GM19452 (cell line): ENCODE measurements around the gene LOC128125822.
"Not testable (repeated sequence)": the region's sequence is repeated elsewhere in the genome, so short reads cannot be mapped to it uniquely, and the experiment has no call there.

Source experiments
- ATAC-seq: cut with Tn5 transposase; IDR thresholded peaks from one replicate; pipeline ENCODE4 v1.9.1; 2021; ENCODE audit not compliant: unreplicated experiment

LOC128125822 gene

GRCh38 chr6:63572044-63572746 lies at the start of gene LOC128125822, which contains the start of gene PTP4A1:
Gene LOC128125822 (plus strand): TSS chr6:63572480.
Gene PTP4A1 (plus strand): TSS chr6:63572480. CDS start chr6:63576881, 4,401 bp downstream.
- peak; percentile 87 for ATAC-seq

- not testable (repeated sequence) for ATAC-seq
These were observed 49.4 kb upstream of the LOC128125822 start for GRCh38 chr6:63522911-63523287.

GRCh38 chr6:63523630-63524029 lies 48.6 kb upstream of the LOC128125822 start:
- no peak for ATAC-seq

- ATAC-seq, result peak; percentile 68
These were observed 46.9 kb upstream of the LOC128125822 start for GRCh38 chr6:63525186-63525878.

GRCh38 chr6:63526931-63527330 lies 45.3 kb upstream of the LOC128125822 start:
- no peak for ATAC-seq

DNA sequence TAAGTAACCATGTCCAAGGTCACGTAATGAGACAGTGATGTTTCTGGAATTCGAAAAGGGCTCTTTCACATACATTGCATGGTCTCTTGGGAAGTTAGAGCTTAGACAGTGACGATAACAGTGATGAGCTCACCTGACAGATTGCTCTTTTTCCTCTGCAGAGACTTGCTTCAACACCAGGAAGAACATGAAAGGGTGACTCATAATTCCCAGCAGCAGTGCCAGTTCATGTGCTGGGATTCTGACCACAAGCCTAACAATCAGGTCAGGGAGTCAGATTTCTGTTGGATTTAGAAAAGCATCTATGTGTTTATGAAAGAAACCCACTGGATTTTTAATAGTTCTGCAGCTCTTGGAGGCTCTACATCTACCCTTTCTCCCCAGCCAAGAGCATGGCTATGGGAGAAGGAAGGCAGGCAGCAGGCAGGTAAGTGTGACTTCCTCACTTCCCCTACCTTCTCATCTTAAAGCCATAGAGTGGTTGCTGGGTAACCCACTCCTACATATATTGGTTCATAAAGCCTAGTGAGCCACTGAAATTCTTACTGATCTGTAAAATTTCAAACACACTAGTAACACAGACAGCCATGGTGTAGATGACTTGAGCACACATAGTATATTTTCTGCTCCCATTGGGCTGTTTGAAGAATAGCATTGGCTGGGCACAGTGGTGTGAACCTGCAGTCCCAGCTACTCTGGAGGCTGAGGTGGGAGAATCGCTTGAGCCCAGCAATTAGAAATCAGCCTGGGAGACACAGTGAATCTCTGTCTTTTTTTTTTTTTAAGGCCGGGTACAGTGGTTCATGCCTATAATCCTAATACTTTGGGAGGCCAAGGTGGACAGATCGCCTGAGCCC lies 44.4 kb upstream of the LOC128125822 start:
- ATAC-seq, result no peak

DNA sequence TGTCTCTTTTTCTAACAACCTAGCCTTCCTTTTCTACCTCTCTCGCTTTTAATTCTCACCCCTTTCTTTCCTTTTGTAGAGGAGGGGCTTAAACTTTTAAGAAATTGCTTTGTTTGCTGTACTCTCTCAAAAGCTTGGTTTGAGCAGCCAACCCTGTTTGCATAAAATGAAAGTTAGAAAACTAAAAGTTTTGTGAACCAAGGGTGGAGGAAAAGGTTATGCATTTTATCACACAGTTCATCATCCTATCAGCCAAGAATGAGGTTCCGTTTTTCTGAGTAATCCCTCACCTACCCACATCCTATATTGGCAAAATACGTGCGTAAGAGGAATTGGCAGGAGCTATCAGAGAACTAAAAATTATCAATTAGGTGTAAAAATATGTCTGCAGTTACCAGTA lies 42.8 kb upstream of the LOC128125822 start:
- ATAC-seq, result no peak

GRCh38 chr6:63530182-63530581 lies 42.1 kb upstream of the LOC128125822 start:
- no peak for ATAC-seq

DNA sequence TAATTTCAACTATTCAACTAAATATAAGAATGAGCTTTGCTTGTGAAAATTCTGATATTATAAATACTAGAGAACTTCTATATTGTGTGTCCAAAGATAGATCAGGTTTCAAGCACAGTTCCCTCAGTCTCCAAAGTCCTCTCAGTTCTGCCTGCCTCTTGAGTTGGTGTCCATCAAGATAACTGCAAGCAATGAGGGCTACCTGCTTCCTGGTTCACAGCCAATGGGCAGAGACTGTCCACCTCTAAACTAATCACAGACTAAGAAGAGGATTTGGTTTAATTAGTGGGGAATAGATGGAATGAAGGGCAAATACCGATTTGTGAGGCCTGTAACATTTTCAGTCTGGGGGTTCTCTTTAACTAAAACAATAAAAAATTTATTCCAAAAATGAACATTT lies 41.3 kb upstream of the LOC128125822 start:
- no peak for ATAC-seq

DNA sequence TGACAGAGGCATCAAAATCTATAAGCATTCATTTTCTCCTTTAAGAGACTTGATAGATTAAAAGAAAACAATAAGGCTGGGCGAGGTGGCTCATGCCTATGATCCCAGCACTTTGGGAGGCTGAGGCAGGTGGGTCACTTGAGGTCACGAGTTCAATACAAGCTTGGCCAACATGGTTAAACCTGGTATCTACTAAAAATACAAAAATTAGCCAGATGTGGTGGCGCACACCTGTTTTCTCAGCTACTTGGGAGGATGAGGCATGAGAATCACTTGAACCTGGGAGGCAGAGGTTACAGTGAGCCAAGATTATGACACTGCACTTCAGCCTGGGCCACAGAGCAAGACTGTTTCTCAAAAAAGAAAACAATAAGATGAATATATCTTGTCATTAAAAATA lies 39.3 kb upstream of the LOC128125822 start:
- ATAC-seq, result no peak

GRCh38 chr6:63533952-63534351 lies 38.3 kb upstream of the LOC128125822 start:
- ATAC-seq, result no peak

DNA sequence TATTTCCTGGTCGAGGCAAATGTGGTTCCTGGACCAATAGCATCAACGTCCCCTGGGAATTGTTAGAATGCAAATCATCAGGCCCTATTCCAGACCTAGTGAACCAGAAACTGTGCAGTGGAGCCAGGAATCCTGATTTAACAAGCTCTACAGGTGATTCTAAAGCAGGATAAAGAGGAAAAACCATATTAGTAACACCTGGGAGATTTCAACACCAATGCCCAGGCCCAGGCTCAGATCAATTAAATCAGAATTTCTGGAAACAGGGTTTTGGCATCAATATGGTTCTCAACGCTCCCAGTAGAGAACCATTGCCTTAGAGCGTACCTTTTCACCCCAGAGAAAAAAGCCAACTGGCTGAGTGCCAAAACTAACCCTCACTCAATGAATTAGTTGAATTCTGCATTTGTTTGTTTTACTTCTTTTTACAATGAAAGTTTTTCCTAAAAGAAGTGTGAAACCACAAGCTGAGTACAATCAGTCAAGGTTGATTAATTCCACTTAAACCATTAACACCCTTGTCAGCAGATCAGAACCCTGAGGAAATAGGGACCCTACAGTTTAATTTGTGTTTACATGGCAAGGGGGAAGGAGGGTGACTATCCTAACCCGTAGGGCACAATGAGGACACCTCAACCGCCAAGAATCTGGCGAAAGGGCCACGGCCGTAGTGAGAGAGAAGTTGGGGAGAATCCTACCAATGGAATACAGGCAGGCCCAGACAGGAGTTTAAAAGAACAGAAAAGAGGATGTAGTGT lies 34.9 kb upstream of the LOC128125822 start:
- peak; percentile 78 for ATAC-seq

DNA sequence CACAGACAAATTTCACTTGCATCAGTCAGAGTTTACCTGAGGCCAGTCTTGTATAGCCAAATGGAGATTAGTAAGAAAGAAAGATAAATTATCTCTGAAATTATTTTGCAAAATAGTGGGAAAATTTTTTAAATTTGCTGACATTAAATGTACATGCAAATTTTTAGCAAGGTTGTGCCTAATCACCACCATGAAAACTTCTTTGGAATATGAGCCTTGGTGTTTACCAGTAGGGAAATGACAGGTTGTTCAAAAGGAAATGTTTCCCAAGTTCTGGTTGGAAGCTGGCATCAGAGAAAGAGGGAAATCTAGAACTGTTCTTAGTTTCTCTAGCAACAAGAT lies 34.4 kb upstream of the LOC128125822 start:
- no peak for ATAC-seq

- no peak for ATAC-seq
These were observed 33.7 kb upstream of the LOC128125822 start for GRCh38 chr6:63538550-63538949.

- ATAC-seq, result no peak
These were observed 29.3 kb upstream of the LOC128125822 start for GRCh38 chr6:63543001-63543400.

DNA sequence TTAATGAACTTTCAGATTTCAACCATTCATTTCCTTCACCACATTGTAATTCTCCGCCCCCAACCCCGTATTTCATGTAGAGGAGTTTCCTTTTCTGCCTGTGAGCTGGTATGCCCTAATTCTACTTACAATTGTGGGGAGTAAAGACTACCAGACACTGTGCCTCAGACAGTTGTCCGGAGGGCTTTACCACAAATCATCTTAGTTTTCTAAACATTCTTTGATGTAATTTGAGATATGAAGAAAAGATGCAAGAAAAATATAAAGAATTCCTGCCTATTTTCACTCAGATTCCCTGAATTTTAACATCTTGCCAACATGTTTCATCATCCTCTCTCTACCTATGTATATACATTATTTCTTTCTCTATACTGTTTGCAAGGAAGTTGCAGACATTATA lies 28.3 kb upstream of the LOC128125822 start:
- no peak for ATAC-seq

GRCh38 chr6:63546236-63546635 lies 26.0 kb upstream of the LOC128125822 start:
- no peak for ATAC-seq

DNA sequence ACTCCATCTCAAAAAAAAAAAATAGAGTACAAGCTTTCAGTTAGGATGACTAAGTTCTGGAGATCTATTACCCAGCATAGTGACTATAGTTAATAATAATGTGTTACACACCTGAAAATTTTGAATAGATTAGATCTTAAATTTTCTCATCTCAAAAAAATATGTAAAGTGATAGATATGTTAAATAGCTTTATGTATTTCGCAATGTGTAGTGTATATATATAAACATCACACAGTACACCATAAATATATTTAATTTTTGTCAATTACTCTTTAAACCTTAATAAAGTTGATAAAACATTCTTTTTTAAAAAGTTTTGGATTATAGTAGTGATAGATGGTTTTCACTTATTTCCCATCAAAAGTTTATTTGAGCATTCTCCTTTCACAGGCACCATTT lies 25.6 kb upstream of the LOC128125822 start:
- ATAC-seq, result no peak

DNA sequence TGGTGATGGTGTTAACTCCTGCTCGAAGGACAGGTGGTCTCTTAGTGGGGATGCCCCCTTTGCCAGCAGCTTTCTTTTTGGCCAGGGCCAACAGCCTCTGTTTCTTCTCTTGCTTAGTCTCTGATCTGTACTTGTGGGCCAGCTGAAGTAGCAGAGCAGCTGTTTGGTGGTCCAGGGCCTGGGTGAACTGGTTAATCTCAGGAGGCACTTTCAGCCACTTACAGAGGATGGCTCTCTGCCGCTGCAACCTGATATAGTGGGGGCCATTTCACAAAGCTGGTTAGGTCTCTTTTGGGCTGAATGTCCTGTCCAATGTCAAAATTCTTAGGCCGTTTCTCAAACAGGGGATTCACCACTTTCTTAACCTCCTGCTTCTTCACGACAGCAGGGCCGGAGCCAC lies 23.2 kb upstream of the LOC128125822 start:
- ATAC-seq, result no peak

GRCh38 chr6:63553208-63553607 lies 19.1 kb upstream of the LOC128125822 start:
- ATAC-seq, result peak; percentile 99

GRCh38 chr6:63553900-63554299 lies 18.4 kb upstream of the LOC128125822 start:
- no peak for ATAC-seq
